ENCODE data around the gene KCNH1. TPM values are rescaled to one million over a fixed set of nuclear protein-coding genes. Genes with fewer than 3 reads are reported as not detected.

Gene KCNH1
- total and polyA plus RNA-seq, 10 of the 15 experiments (the other 5 are each of a cell fraction or from before 2014, with no cell fraction given) = 0.02 to 0.04 (median 0.04) TPM; not detected in 7

DNA sequence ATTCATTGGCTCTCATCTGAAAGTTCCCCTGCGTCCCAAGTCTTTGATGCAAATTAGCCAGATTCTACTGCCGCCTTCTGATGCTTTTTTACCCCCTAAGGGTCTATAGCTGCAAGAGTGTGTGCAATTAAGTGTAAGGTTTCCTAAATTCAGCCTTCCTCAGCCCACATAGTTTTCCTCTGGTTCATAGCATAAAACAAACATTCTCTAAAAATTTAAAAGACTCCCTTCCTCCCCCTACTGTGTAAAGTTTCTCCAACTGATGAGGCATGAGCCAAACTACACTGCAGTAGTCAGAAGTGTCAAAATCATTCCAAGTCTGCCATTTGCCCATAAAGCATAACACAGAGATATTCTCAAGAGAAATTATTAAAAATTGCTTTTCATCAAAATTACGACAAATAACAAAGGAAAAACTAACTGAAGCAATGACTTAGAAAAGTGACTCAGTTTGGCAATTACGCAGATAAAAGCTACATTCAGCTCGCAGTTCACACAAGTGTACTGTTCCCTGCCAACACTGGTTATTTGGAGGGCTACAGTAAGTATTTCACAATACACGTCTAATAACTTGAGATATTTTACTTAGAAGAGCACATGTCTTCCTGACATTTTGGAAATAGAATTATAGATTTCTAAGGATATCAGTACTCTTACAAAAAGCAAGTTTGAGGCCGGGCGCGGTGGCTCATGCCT is 15.4 kb downstream of the KCNH1 start:
- no peak for DNase-seq (ENCODE audit: low read depth, low spot score)
- ChIA-PET RAD21 (ENCODE audit: unreplicated experiment) (no interaction called here), CTCF (interaction anchor here (0.6 kb wide), 1 partner anchor 132 kb away, joined by 3 read pairs; no protein-coding TSS in a partner anchor), POLR2A (no interaction called here), SMC1A (ENCODE audit: uncharacterized antibody, unreplicated experiment) (no interaction called here)
- intact Hi-C loops (cut with micrococcal nuclease; ENCODE audit: unreplicated experiment) = no loop called here
- WGBS (ENCODE audit: insufficient coverage, insufficient replicate concordance, low lambda C conversion rate, missing lambda C conversion rate) = 42% methylated on average over 9 of the region's 9 CpGs
- Histone ChIP-seq H3K4me2 (ENCODE audit: control insufficient read depth, insufficient read depth) (no peak overlapping the region), H3K9me3 (replicated peaks; ENCODE audit: control insufficient read depth, insufficient read depth, low read length) (no peaks in the 10 kb centered on the region), H3K27ac (ENCODE audit: control insufficient read depth, insufficient read depth) (no peak overlapping the region), H4K20me1 (ENCODE audit: control insufficient read depth, insufficient read depth) (no peaks in the 10 kb centered on the region), H3K4me3 (no peak overlapping the region), H3K9ac (ENCODE audit: control insufficient read depth, insufficient read depth, low read length) (no peak overlapping the region), H3K79me2 (ENCODE audit: control insufficient read depth, insufficient read depth, low read length) (no peaks in the 10 kb centered on the region), H3K27me3 (replicated peaks in 1 of 2; ENCODE audit: control insufficient read depth in 2 of 2, insufficient read depth in 2 of 2, low read length in 1 of 2) (no peaks in the 10 kb centered on the region; a peak in 1 of 4 replicates), H3K36me3 (ENCODE audit: control insufficient read depth in 2 of 2, insufficient read depth in 2 of 2, low read length in 1 of 2) (no peaks in the 10 kb centered on the region), H2AFZ (ENCODE audit: control insufficient read depth, low read depth, low read length) (no peak overlapping the region), H3K4me1 (ENCODE audit: control insufficient read depth, insufficient read depth, low read length) (no peaks in the 10 kb centered on the region)
- in situ Hi-C loops (cut with MboI) = no loop called here
- ATAC-seq = no peak
- BruUV-seq (replicated peaks) = no TSS peak
- FAIRE-seq = no peak
- TF ChIP-seq JUND (IDR thresholded peaks at IDR 0.05; ENCODE audit: low read depth, low read length) (no peak), NFYA (IDR thresholded peaks at IDR 0.05; ENCODE audit: borderline replicate concordance, low read depth, low read length) (no peak), CBFB (IDR thresholded peaks at IDR 0.05; ENCODE audit: low read depth) (no peak)

DNA sequence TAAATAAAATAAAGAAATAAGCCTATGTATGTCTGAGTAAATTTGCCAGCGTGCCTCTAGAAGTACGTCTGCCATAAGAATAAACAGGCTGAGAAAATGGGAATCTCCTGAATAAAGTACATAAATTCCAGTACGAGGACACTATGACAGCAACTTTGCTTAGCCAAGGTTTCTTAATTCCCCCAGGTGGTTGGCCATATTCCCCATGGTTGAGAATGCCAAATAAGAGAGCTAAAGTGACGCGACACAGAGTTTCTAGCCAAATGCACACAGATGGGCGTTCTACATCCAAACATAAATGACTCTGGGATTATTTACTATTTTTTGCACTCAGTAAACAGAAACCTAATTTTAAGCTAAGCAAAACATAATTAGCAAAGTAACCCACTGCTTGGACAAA is 19.5 kb downstream of the KCNH1 start:
- in situ Hi-C loops (cut with MboI) = no loop called here
- no TSS peak for BruUV-seq (replicated peaks)
- intact Hi-C loops (cut with micrococcal nuclease; ENCODE audit: unreplicated experiment) = no loop called here
- POLR2A ChIA-PET = no interaction called here
- Histone ChIP-seq H3K27me3 (replicated peaks in 1 of 2; ENCODE audit: control insufficient read depth in 2 of 2, insufficient read depth in 2 of 2, low read length in 1 of 2) (0 out of 4 replicates have a peak, but pooled peaks cover 0 to 3% of the 10 kb centered on the region in 2 experiments), H3K9ac (ENCODE audit: control insufficient read depth, insufficient read depth, low read length) (no peak overlapping the region), H3K79me2 (ENCODE audit: control insufficient read depth, insufficient read depth, low read length) (no peaks in the 10 kb centered on the region), H3K27ac (ENCODE audit: control insufficient read depth, insufficient read depth) (no peak overlapping the region), H3K4me3 (no peak overlapping the region), H2AFZ (ENCODE audit: control insufficient read depth, low read depth, low read length) (no peak overlapping the region), H3K9me3 (replicated peaks; ENCODE audit: control insufficient read depth, insufficient read depth, low read length) (no peaks in the 10 kb centered on the region), H3K4me2 (ENCODE audit: control insufficient read depth, insufficient read depth) (no peak overlapping the region), H3K4me1 (ENCODE audit: control insufficient read depth, insufficient read depth, low read length) (no peaks in the 10 kb centered on the region), H3K36me3 (ENCODE audit: control insufficient read depth in 2 of 2, insufficient read depth in 2 of 2, low read length in 1 of 2) (no peaks in the 10 kb centered on the region), H4K20me1 (ENCODE audit: control insufficient read depth, insufficient read depth) (no peaks in the 10 kb centered on the region)
- 44% methylated on average over 6 of the region's 6 CpGs for WGBS (ENCODE audit: insufficient coverage, insufficient replicate concordance, low lambda C conversion rate, missing lambda C conversion rate)
- CTCF ChIA-PET = no interaction called here
- no peak for FAIRE-seq
- RAD21 ChIA-PET (ENCODE audit: unreplicated experiment) = no interaction called here
- TF ChIP-seq ZNF217 (IDR thresholded peaks at IDR 0.05) (no peak), FOXM1 (IDR thresholded peaks at IDR 0.05; ENCODE audit: low read depth, low read length) (no peak), YBX1 (IDR thresholded peaks at IDR 0.05) (no peak), ZSCAN29 (IDR thresholded peaks at IDR 0.05) (no peak), ESRRA (IDR thresholded peaks at IDR 0.05; ENCODE audit: low read length) (no peak)
- no peak for DNase-seq (ENCODE audit: low read depth, low spot score)
- ATAC-seq = no peak
- SMC1A ChIA-PET (ENCODE audit: uncharacterized antibody, unreplicated experiment) = no interaction called here

Measured in GM12878 (cell line).